ENCODE results near the gene ZBTB49. TPM values are rescaled to one million over a fixed set of nuclear protein-coding genes. Genes with fewer than 3 reads are reported as not detected.
"Not testable (repeated sequence)": the region's sequence is repeated elsewhere in the genome, so short reads cannot be mapped to it uniquely, and the experiment has no call there.

Gene ZBTB49
- total and polyA plus RNA-seq, 8 donors: 4.8 to 13.5 (median 9.7) TPM

DNA sequence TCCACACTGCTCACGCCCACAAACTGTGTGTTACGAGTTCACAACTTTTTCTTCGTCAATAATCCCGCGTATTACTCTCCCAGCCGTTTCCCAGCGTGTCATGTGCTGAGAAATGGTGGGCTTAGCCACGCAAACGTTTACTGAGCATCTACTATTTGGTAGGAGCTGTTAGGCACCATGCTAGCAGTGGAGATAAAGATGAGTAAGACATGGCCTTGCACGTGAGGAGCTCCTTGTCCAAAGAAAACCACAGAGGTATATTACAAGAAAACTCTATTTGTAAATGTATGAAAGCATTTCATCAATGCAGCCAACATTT, 41.2 kb upstream of the ZBTB49 start:
- intact Hi-C loops (cut with DNase I): no loop called here
- peak overlapping the region; percentile 98 for H3K27ac ChIP-seq
- no peaks in the 10 kb centered on the region for H3K9me3 ChIP-seq
- TF ChIP-seq CTCF (IDR thresholded peaks at IDR 0.05): no peak
- no peaks in the 10 kb centered on the region for H3K27me3 ChIP-seq
- peaks cover 6 to 32% of the 10 kb centered on the region in 2 donors for H3K4me1 ChIP-seq
- H3K36me3 ChIP-seq: peaks cover 0 to 13% of the 10 kb centered on the region in 2 donors
- ATAC-seq (no peak), DNase-seq (no peak)
- peak overlapping the region; percentile 75 to 87 for H3K4me3 ChIP-seq

DNA sequence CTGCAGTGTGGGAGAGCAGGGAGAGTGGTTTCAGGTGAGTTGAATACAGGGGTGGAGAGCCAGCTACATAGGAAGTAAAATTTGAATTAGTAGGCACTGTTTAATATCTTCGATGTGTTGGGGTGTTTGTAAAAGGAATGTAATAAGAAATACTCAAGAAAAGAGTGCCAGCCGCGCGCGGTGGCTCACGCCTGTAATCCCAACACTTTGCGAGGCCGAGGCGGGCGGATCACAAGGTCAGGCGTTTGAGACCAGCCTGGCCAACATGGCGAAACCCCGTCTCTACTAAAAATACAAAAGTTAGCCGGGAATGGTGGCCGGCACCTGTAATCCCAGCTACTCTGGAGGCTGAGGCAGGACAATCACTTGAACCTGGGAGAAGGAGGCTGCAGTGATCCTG, 40.7 kb upstream of the ZBTB49 start:
- intact Hi-C loops (cut with DNase I); DNase-seq; H3K9me3 ChIP-seq; H3K27me3 ChIP-seq; H3K27ac ChIP-seq; H3K4me3 ChIP-seq; H3K36me3 ChIP-seq; ATAC-seq: not testable (repeated sequence)
- peaks cover 6 to 32% of the 10 kb centered on the region in 2 donors for H3K4me1 ChIP-seq

- Histone ChIP-seq H3K4me3 (no peak overlapping the region), H3K27ac (no peak overlapping the region), H3K36me3 (peaks cover 0 to 3% of the 10 kb centered on the region in 2 donors), H3K27me3 (no peaks in the 10 kb centered on the region), H3K9me3 (no peaks in the 10 kb centered on the region), H3K4me1 (peaks cover 6 to 32% of the 10 kb centered on the region in 2 donors)
- ATAC-seq: no peak
- no peak for TF ChIP-seq CTCF (IDR thresholded peaks at IDR 0.05)
- no peak for DNase-seq
- intact Hi-C loops (cut with DNase I): loop anchor here in 1 of 2 donors (5.0 kb wide), 1 partner anchor 82 kb away; no protein-coding TSS in a partner anchor
These were observed 40.2 kb upstream of the ZBTB49 start for GRCh38 chr4:4249866-4250265.

GRCh38 chr4:4254199-4254598, 35.9 kb upstream of the ZBTB49 start:
- Histone ChIP-seq H3K27me3 (no peaks in the 10 kb centered on the region), H3K9me3 (no peaks in the 10 kb centered on the region), H3K36me3 (no peaks in the 10 kb centered on the region), H3K27ac (no peak overlapping the region), H3K4me1 (peaks cover 0 to under 1% of the 10 kb centered on the region in 2 donors), H3K4me3 (no peak overlapping the region)
- intact Hi-C loops (cut with DNase I): loop anchor here in 1 of 2 donors (5.0 kb wide), 1 partner anchor 78 kb away; no protein-coding TSS in a partner anchor
- no peak for TF ChIP-seq CTCF (IDR thresholded peaks at IDR 0.05)
- DNase-seq (no peak), ATAC-seq (no peak)

DNA sequence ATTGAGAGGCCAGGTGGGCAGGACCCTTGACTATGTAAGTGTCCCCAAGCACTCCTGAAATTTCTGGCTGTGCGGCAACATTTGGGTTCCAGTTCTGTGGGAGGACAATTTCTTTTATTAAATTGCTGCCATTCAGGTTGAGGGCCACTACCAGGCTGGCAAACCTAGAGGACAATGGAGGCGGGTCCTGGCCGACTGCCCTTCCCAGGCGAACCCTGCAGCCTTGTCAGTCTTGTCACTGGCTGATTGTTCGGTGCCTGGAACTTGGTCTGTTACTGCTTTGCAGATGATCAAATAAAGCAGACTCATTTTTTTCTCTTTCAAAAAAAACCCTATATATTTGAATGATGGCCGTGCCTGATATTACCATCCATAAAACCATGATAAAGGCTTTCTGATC, 35.4 kb upstream of the ZBTB49 start:
- Histone ChIP-seq H3K27me3 (no peaks in the 10 kb centered on the region), H3K36me3 (no peaks in the 10 kb centered on the region), H3K9me3 (no peaks in the 10 kb centered on the region), H3K27ac (no peak overlapping the region), H3K4me1 (no peaks in the 10 kb centered on the region), H3K4me3 (no peak overlapping the region)
- DNase-seq (no peak), ATAC-seq (no peak)
- intact Hi-C loops (cut with DNase I): loop anchor here in 1 of 2 donors (5.0 kb wide), 1 partner anchor 78 kb away; no protein-coding TSS in a partner anchor
- no peak for TF ChIP-seq CTCF (IDR thresholded peaks at IDR 0.05)

GRCh38 chr4:4256799-4257198, 33.3 kb upstream of the ZBTB49 start:
- intact Hi-C loops (cut with DNase I): no loop called here
- DNase-seq (no peak), ATAC-seq (no peak)
- Histone ChIP-seq H3K9me3 (no peaks in the 10 kb centered on the region), H3K27me3 (no peaks in the 10 kb centered on the region), H3K27ac (no peak overlapping the region), H3K4me3 (no peak overlapping the region), H3K36me3 (no peaks in the 10 kb centered on the region), H3K4me1 (no peaks in the 10 kb centered on the region)
- no peak for TF ChIP-seq CTCF (IDR thresholded peaks at IDR 0.05)

GRCh38 chr4:4257705-4258104, 32.3 kb upstream of the ZBTB49 start:
- H3K4me3 ChIP-seq; H3K27ac ChIP-seq; H3K27me3 ChIP-seq; ATAC-seq; DNase-seq; H3K36me3 ChIP-seq; H3K9me3 ChIP-seq; H3K4me1 ChIP-seq; intact Hi-C loops (cut with DNase I): not testable (repeated sequence)
